ENCODE measurements around the gene AXIN1.
"Not testable (repeated sequence)": the region's sequence is repeated elsewhere in the genome, so short reads cannot be mapped to it uniquely, and the experiment has no call there.

The AXIN1 gene

DNA sequence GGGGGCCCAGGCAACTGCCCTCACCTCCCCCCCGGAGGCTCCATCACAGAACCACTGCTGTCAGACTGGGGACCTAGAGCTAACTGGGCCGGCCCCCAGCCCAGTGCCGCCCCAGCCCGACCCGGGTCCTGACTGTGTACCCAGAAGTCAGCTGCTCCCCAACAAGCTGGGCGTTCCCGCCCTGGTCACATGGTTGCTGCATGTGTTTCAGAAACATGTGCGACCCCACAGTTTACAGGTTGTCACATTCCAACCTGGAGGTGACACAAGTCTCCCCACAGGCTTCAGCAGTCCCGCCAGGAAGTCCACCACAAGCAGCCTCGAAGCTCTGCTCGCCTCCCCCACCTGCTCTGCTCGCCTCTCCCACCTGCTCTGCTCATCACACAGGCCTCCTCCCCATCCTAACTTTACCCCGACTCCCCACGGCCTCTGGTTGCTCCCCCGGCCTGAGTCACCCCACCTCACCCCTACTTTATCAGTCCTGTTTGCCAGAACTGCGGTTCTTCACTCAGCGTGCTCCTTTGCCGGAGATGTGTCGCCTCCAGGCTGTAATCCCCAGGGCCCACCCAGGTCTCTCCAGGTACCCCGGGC lies 16.8 kb upstream of the AXIN1 start:
- DNase-seq: no peak

- DNase-seq: no peak
Observed at GRCh38 chr16:368388-369158, 16.1 kb upstream of the AXIN1 start.

GRCh38 chr16:367333-367903 lies 14.9 kb upstream of the AXIN1 start:
- no peak for DNase-seq

GRCh38 chr16:366476-366875 lies 14.0 kb upstream of the AXIN1 start:
- DNase-seq: no peak

GRCh38 chr16:364595-365491 lies 12.3 kb upstream of the AXIN1 start:
- DNase-seq: no peak

DNA sequence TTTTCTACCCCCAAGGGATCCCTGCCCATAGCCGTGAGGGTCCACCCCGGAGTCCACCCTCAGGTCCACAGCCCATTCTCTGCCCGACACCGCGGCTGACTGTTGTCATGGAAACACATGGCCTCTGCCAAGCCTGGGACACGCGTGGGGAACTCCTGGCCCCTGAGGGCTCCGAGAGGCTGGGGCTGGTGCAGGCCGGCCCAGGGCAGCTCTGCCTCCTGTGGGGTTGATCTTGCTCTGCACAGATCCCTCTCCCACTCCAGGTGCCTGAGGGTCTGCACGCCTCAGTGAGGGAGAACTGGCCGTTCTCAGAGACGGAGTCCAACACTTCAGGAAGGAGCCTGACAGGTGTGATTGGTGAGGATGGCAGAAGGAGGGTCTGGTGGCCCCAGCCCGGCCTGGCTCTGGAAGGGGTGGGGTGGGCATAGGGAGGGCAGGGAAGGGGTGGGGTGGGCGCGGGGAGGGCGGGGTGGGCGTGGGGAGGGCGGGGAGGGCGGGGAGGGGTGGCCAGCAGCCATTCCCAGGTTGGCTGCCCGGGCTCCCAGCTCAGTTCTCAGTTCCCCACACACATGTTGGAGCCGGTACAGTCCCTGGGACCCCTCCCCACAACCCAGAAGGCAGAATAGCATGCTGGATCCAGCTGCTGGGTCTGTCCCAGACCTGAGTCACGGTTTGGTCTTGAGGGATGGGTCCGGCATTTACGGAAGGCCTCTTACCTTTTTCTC lies 11.4 kb upstream of the AXIN1 start:
- DNase-seq: no peak

GRCh38 chr16:363110-363765 lies 10.7 kb upstream of the AXIN1 start:
- no peak for DNase-seq

- DNase-seq: not testable (repeated sequence)
Observed at GRCh38 chr16:362702-362999, 10.1 kb upstream of the AXIN1 start.

DNA sequence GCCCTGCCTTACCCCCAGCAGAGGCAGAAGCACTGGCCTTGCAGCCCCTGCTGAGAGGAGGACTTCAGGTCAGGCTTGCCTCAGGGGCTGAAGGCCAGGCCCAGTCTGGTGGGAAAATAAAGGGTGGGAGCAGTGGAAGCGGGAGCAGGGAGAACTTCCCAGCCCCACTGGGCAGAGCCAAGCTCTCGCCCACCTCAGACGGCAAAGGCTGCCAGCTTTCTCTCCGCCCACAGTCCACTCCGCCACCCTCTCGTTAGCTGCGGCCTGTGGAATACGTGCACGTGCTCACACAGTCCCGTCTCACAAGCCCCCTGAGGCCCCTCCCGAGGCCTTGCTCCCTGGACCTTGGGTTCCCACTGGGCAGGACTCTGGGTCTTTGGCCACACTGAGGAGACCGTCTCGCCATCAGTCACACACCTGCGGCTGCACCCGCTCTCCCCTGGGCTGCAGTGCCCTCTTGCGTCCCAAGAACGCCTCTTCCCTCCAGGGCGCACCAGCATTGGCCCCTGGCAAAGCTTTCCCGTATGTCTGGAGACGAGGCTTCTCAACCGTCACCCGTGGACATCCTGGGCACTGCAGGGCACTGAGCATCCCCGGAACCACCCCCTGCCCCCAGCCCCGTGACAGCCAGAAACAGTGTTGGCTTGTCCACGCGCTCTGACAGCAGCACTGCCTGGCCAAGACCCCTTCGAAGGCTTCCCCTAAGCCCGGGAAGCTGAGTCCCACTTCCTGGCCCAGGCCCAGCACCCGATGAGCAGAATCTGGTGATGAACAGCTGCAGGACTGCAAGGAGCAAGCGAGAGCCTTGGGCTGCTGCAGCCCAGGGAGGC lies 9.6 kb upstream of the AXIN1 start:
- DNase-seq: peak; percentile 63 to 89

GRCh38 chr16:361341-361871 lies 8.9 kb upstream of the AXIN1 start:
- no peak for DNase-seq

DNA sequence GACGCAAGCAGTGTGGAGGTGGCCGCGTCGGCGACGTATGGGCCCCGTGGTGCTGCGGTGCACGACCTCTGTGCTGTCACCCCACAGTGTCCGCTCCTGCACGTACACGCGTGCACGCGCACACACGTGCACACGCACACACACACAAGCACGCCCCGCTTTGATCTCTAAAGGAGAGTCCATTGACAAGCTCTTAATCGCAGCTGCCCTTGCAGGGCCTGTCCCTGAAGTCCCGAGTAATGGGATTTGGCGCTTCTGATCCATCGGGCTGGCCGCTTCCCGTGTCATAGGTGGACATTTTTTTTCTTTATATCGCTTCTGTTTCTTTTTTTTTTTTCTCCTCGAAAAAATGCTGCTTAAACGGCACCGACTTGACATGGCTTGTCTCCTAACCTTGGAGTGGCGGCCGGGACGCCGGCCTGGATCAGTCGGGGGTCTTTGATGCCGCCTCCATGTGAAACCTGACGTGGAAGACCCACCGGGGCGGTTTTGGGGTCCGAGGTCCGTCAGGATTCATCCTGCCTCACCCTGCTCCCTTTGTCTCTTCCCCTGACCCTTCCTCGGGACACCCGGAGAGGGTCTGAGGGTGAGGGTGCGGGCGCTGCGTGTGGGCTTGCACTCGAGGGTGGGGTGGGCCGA lies 8.3 kb upstream of the AXIN1 start:
- DNase-seq: no peak

DNA sequence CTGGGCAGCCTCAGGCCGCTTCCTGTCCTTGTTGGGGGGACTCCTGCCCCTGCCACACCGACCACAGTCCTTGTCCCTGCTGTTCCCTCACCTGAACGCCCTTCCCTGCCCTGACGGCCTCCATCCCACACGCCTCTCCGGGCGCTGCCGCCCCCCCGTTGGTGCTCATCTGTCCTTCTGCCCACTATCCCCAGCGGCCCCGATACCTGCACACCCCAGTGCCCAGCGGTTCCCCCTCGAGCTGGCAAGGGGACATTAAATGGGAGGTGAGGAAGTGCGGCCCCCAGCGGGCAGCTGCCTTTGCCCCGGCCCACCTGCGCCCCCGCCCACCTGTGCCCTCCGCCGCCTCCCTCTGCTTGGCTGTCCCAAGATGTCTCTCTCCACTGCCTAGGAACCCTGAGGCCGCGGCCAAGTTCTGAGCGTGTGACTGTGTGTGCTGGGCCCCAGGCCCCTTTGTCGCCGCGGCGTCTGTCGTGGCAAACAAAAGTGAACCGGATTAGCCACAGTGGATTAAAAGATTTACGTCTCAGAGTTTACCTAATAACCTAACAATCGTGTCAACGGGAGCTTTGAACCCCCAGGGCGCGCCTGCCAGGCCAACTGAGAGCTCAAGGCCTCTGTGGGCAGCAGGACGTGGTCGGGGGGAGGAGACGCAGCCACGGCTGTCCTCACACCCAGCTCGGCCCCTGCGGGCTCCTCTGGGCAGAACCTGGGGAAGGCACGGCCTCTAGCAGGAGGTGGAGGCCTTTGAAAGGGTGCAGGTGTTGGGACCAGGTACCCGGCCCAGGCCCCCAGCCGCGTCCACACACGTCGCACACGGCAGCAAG lies 7.6 kb upstream of the AXIN1 start:
- no peak for DNase-seq

GRCh38 chr16:359067-359763 lies 6.7 kb upstream of the AXIN1 start:
- no peak for DNase-seq

- no peak for DNase-seq
Observed at GRCh38 chr16:356741-357140, 4.2 kb upstream of the AXIN1 start.

DNA sequence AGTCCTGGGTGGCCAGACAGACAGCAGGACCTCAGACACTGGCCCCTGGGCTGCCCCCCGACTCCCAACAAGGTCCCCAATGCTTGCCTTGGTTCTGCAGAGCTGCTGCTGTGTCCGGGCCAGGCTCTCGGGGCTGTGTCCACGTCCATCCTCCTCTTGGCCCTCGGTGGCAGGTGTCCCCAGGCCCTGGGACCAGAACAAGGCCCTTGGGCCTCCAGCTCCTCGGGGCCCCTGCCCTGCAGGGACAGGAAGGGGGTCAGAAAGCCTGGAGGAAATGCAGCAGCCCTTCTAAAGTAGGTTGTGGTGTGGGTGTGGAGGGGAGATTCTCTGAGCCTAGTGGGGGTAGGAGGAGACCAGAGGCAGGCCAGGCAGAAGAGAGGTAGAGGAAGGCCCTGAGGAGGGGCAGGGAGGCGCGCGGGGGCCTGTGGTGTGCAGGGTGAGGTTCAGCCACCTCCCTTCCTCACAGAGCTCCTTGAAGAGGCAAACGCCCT lies 2.5 kb upstream of the AXIN1 start:
- no peak for DNase-seq

DNA sequence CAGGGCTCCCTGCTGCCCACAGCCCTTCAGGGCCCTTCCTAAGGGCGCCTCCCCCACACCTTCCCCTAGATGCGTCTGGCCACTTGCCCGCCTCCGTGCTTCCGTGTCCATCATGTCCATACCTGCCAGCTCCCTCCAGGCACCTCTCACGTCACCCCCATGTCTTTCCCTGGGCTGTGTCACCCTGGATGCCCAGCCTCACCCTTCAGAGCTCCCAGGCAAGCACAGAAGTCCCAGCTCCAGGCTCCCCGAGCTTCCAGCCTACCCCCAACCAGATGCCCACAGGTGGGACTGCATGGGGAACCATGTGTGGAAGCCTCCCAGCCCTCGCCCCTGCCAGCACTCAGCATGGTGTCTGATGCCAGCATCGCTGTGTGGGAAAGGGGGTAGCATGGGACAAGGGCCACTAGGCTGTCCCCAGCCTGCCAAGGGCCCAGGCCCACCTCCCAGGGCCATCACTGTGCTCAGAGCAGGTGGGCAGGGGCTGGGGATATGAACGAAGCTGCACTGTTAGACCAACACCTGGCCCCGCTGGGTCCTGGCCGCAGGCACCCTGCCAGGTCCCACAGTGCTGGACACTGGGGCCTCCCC lies 1.9 kb upstream of the AXIN1 start:
- DNase-seq: no peak

DNA sequence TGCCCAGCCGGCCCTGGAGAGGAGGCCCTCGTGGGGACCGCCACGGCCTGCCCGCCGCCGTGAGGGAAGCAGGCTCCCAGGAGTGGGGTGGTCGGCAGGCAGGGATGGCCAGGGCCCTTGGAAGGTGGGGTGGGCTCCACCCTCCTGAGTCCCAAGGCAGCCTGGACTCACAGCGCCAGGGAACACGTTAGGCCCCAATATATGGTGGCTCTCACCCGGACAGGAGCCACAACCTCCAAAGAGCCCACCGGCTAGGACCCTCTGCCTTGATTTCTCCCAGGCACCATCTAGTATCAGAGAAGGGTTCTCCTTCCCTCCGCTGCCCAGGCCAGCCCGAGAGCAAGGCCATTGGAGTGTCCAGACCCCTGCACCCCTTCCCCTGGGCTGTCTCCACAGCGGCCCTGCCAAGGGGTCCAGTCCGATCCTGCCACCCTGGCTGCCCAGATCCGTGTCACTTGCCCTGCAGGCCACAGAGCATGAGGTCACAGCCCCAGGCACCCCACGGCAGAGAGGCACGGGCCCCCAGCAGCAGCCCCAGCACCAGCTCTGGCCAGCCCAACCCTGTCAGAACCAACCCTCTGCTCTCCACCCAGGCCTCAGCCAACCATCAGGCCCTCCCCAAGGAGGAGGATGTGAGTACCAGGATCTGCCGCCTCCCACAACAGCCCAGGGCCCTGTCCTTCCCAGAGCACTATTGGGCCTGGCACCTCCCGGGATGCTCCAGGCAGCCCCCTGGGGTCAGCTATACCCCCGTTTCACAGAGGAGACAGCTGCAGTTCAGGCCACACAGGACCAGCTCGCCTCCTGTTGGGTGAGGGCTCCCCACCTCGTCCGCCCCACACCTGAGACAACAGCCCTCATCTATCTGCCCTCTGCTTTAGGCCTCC lies 1.1 kb upstream of the AXIN1 start:
- DNase-seq: no peak

Measured in NCI-H526 (cell line).